Activated CD4-positive, alpha-beta T cell treated with anti-CD3 and anti-CD28 coated beads, Interleukin-10, Interleukin-2, amounts not matched to agents 100 ng/mL and 50 ng/mL, durations not matched to agents 16 hours and 8 hours (primary cell): ENCODE results near the gene DAAM2.

Experiments
- DNase-seq: peaks from one replicate; pipeline ENCODE4 v3.0.0-alpha.2; 2020

Gene DAAM2

GRCh38 chr6:39791850-39792539 lies at the start of gene DAAM2:
DAAM2 (plus strand) TSS chr6:39792376; CDS start chr6:39856303, 63,927 bp downstream.
- no peak for DNase-seq

DNA sequence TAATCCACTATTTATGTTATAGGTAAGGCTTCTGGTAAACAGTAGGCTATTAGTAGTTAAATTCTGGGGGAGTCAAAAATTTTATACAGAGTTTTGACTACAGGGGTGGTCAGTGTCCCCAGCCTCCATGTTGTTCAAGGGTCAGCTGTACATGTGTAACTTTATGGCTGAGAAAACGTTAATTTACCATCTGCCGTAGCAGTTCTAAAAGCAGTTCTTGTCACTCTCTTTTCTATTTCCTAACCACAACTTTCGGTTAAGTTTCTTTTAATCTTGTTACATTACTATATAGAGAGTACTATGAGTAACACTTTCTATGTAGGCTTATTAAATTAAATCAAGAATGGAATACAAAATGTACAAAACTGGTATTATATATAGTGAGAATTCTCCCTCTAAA lies 45.4 kb upstream of the DAAM2 start:
- DNase-seq: no peak

GRCh38 chr6:39752835-39753724 lies 39.1 kb upstream of the DAAM2 start:
- no peak for DNase-seq

- no peak for DNase-seq
Measured at GRCh38 chr6:39753725-39754045, 38.5 kb upstream of the DAAM2 start.

DNA sequence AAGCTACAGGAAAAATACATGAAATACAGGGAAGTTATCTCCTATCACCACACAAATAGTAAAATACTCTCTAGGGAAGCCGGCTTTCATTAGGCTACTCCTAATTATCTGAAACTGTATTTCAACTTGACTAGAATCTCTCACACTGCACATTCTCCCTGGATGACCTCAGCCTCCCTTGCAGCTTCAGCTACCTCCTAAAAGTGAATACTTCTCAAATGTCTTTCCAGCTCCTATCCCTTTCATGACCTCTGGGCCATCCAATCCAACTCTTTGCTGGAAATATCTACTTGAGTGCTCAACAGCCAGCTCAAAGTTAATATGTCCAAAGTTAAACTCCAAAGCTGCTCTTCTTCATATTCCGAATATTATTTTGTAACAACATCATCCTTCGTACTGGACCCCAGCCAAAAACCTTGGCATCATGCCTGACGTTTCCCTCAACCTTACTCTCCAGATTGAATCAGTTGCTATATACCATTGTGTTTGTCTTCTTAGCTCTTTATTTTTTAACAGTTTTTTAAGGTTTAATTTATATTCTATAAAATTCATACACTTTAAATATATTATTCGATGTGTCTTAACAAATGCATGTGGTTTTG lies 37.6 kb upstream of the DAAM2 start:
- no peak for DNase-seq

DNA sequence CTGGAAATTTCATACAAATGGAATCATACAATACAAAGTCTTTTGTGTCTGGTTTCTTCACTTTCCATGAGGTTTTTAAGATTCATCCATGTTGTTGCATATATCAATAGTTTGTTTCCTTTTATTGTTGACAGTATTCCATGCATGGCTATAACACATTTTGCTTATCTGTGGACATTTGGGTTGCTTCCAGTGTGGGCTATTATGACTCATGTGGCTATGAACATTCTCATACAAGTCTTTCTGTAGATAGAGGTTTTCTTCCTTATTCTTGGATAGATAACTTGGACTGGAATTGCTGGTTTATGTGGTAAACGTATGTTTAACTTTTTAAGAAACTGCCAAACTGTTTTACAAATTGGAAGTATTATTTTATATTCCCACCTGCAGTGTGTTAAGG lies 36.9 kb upstream of the DAAM2 start:
- DNase-seq: no peak

DNA sequence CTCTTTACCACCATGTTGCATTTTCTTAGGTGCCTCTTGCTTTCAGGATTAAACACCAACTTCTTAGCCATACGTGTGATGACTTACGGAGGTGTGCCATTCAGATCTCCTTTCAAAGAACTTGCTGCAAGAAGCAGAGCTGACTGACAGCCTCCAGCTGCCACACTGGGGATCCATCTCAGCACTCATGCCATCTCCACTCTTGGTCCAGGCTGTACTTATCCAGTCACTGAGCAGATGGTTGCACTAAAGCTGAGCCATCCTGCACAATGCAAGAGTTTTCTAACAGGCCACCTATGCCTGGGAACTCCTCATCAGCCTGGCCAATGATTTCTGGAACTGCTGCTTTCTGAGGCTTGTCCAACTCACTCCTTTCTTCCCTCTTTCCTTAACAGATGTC lies 35.6 kb upstream of the DAAM2 start:
- no peak for DNase-seq

DNA sequence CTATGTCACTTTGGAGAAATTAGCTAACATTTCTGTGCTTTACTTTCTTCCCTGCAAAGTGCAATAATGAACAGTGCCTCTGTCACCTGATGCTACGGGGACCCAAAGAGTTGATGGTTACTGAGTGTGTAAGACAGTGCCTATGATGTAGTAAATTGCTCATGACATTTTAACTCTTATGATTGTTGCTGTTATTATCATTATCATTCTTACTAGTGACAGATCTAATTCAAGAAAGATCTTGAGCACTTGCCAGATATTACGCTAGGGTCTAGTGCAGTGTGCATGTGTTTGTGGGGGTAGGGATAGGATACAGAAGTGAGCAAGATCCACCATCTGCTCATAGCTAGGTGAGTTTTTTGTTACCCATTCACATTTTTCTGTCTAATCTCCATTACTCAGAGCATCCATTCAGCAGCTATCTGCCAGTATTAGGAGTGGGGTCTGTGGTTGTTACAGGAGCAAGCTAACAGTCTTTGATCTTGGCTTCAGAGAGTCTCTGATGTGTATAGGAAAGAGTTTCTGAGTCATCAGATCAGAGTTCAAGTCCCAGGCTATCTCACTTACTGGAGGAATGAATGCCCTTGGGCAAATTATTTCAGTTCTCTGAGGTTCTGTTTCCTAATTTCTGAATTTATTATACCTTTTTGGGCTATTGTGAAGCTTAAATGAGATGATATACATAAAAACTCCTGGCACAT lies 33.1 kb upstream of the DAAM2 start:
- DNase-seq: no peak

- no peak for DNase-seq
Measured at GRCh38 chr6:39760226-39760952, 31.8 kb upstream of the DAAM2 start.

DNA sequence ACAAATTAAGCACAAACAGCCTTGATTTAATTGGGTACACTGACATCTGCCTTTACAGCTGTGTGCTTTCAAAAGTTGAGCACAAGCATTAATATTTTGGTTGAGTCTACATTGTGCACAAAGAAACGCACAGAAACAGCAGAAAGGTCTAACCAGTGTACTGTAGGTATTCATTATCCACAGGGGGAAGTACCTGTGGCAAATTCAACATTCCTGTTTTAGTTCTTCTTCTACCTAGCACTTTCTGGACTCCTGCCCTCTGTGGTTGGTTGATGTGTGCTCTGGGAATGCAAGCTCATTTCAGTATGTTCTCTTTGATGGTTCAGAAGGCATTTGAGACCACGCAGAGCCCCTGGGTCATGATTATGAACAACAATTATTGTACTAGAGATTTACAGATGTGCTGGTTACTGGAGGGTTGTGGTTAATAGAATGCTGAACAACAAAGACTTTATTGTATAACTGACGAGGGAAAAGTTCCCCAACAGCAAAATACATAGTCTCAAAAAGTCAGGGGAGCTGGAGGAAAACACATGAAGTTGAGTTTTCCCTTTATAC lies 26.6 kb upstream of the DAAM2 start:
- DNase-seq: no peak

DNA sequence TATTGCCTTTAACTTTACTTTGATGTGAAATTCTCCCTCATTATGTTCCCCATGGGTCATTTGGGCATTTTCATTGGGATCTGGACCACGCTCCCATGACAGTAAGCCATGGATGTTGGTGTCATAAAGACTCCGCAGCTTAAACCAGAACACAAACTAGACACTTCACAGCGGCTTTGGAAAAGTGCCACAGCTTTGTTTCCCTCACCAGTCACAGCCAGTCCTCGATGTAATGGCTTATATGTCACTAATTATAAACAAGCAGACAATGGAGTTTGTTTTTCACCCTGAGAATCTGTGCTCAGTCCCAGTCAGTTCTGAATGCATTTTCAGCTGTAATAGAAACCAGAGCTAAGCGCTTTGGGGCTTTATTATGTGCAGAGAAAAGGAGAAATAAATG lies 23.2 kb upstream of the DAAM2 start:
- DNase-seq: no peak

DNA sequence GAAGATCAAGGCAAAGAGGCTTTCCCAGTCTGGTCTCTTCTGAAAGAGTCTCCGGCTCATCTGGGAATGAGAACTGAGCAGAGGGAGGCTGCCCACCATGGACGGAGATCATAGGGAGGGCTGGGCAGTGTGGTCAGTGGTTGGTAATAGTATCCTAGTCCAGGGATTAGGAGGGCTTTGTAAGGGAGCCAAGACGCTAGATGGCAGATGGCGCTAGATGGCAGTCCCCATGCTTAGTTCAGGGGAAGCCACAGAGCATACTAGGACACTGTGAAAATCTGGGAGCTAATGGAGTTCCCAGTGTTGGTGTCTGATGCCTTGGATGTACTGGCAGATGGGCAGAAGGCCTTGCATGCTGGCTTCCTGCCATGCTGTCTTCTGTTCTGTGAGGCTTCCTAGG lies 21.7 kb upstream of the DAAM2 start:
- DNase-seq: no peak

DNA sequence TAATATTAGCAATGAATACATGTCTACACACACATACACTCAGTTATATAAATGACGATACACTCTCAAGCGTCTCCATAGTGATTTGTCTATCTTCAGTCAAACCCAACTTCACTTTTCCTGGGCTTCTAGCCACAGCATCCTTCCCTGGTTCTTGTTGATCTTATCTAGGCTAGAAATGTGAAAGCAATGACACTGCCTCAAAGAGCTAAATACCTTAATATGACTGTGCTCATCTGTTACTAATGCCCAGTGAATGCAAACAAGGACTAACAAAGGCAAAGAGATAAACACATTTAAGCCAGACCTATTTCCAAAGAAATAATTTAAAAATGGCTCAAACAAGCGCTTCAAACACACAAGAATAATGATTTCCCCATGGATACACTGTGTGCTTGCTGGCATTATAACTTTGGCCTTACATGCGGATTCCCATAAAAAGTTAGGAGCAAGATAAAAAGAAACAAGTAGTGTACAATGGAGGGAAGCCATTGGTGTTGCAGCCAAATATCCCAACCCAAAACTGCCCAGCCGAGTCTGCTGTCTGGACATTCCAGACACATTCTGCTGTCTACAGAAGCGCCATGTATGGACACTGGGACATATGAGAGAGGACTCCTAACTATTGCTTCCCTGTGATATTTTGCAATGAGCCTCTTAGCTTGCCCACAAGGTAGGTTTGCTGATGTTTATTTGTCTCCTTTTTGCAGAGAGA lies 19.5 kb upstream of the DAAM2 start:
- no peak for DNase-seq

DNA sequence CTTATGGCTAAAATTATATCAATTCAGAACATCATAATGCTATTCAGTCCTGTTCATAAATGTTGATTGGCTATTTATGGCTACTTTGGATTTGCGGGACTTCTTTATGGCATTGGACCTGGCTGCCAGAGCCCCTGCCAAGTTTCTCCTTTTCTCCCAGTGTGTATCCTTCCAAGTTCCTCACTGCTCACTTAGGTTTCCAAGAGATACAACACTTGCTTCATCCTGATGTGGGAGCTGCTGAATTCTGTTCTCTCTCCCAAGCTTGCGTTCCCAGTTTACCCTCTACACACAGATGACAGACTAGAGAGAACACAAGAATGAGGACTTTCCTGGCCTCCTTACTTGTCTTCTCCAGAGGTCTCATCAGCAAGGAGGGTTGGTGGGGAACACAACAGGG lies 18.4 kb upstream of the DAAM2 start:
- no peak for DNase-seq

DNA sequence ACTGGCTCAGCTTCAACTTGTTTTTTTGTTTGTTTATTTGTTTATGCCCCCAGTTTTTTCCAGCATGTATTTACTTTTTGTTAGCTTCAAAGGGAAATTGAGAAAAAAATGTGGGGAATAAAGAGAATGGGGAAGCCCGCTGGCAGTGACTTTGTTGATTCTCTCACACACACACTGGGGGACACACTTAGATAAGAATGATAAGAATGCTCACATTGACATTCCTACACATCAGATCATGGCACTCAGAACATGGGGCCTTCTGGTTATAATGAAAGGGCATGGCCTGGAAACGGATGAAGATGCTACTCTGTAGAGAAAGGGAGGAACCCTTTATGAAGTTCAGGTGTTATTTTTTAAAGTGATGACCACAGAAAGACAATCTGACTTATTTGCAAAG lies 15.6 kb upstream of the DAAM2 start:
- no peak for DNase-seq

DNA sequence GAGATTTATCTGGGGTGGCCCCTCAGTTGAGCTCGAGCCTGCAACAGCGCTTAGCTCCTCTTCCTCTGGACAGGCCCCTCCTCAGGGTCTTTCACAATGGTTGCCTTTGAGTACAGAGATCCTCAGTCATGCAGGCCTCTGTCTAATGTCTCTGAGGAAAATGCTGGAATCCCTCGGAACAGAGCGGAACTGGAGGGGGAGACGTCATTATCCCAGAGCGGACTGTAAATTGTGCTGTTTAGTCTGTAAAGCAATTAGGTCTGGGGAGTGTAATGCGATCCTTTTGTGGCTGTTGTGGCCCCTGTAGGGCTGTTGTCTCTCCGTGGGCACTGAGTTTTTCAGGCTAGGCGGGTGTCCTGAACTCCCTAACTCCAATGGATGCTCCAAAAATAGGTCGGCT lies 15.0 kb upstream of the DAAM2 start:
- DNase-seq: no peak

DNA sequence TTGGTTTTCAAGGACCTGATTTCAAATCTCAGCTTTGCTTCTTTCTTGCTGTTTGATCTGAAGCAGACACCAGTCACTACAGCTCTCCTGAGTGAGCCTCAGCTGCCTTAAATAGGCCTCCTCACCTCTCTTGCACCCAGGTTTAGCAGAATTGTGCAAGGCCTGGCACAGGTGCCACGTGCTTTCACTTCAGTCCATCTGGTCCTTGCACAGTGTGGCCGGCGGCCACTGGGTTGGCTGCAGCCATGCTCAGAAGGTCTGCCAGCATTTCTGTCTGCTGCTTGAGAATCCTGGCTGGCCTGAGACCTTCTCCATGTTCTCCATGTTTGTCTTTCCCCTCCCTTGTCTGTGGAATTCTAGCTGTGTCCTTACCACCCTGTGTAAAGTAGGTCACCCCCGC lies 14.5 kb upstream of the DAAM2 start:
- DNase-seq: no peak

- DNase-seq: no peak
Measured at GRCh38 chr6:39778581-39779255, 13.5 kb upstream of the DAAM2 start.

GRCh38 chr6:39785281-39785680 lies 6.9 kb upstream of the DAAM2 start:
- DNase-seq: no peak

GRCh38 chr6:39786649-39787048 lies 5.5 kb upstream of the DAAM2 start:
- no peak for DNase-seq

DNA sequence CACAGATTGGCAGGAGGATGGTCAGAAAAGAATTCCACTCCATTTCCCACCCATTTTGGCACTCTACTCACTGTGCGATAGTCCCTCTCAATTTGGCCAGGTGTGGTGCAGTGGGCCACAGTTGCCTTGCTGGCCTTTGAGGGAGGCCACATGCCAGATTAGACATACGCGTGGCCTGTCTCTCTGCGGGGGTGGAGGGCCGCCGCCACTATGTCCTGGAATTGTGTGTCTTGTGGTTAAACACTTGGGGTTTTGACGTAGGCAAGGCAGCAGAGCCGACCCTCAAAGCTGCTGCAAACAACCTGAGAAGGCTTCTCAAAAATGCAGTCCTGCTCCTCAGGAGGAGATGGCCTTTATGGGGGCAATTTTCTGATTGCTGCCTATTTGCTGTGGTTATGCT lies 4.9 kb upstream of the DAAM2 start:
- no peak for DNase-seq
